Pancreas (tissue), 10 donors: ENCODE measurements around the gene NEK5. TPM values are rescaled to one million over a fixed set of nuclear protein-coding genes. Genes with fewer than 3 reads are reported as not detected.

ENCODE experiments used
- ATAC-seq, 4 donors: fragments of 200-7000 bp; cut with Tn5 transposase; one replicate each; pipeline versions ENCODE4 v1.8.0 to v1.9.1; 2020; ENCODE audit warnings: mild to moderate bottlenecking in 4 of 4, moderate library complexity in 4 of 4
- DNase-seq, 6 donors: peaks; one replicate each; pipeline ENCODE4 v3.0.0-alpha.2; 2020
- FAIRE-seq: peaks from 2 replicates; lab custom pipeline; 2012; peaks lifted over from hg19 to GRCh38; lab: Jason Lieb, UNC
- H3K27ac ChIP-seq, 4 donors: fragments of 200-600 bp; sonication (generic); 1 replicate in 3 of 4; 2 replicates in 1 of 4; pipeline versions ENCODE4 v1.5.0 to v1.8.0; 2020
- H3K27me3 ChIP-seq, 4 donors: fragments of 200-600 bp; one replicate each; pipeline ENCODE4 v1.8.0; 2021
- H3K36me3 ChIP-seq, 3 donors: fragments of 200-600 bp; sonication (generic) in 1 of 3; one replicate each; pipeline versions ENCODE4 v1.5.0 to v1.8.0; 2020 to 2021
- H3K4me1 ChIP-seq, 3 donors: fragments of 200-600 bp; one replicate each; pipeline ENCODE4 v1.8.0; 2021
- H3K4me3 ChIP-seq, 4 donors: fragments of 200-600 bp; sonication (generic) in 2 of 4; one replicate each; pipeline versions ENCODE4 v1.5.0 to v1.8.0; 2020 to 2021
- H3K9me3 ChIP-seq, 4 donors: fragments of 200-600 bp; one replicate each; pipeline ENCODE4 v1.8.0; 2021
- CTCF ChIP-seq, 4 donors: fragments of 200-600 bp; sonication (generic) in 3 of 4; IDR thresholded peaks; one replicate each; pipeline versions ENCODE4 v1.5.0 to v1.8.0; 2021; ENCODE audit warnings: antibody characterized with exemption in 4 of 4
- WGBS, 2 donors: extraction: QIAGEN DNeasy Blood & Tissue Kit; methylation state at CpG; one replicate each; pipeline ENCODE4 v1.1.7; 2013; 5-methylcytosine and 5-hydroxymethylcytosine counted together
- intact Hi-C, 3 donors: fragments of 100-400 bp; cut with DNase I; formaldehyde crosslinking; loops; one replicate each; pipeline versions ENCODE4 v1.11.1 to v1.14.2; 2022
- polyA plus RNA-seq, 2 donors: library from polyadenylated mRNA; stranded (reverse); fragments of 200-250 nt; gene quantifications; one replicate each; pipeline ENCODE4 v1.2.3, GENCODE V29; 2013
- total RNA-seq, 6 donors: library from RNA; stranded (reverse); fragmentation: NEBNext Ultra II Directional in 4 of 6; extraction: Animal tissue kit (Norgen Biotek cat#: 25700) in 4 of 6; gene quantifications; one replicate each; pipeline versions ENCODE4 v1.2.1 to v1.2.4, GENCODE V29; 2021 to 2023
- donor health status: healthy with polysubstance abuse.
- donor health status: DM: no; HTN: no; CAD: no; lungs with moderate emphysema.
- donor health status: DM: no; HTN: no; CAD: no.
- donor health status: control.
- donor health status: control.
- donor health status: Bipolar disorder and iron deficiency.
- donor health status: DM: yes; HTN: yes; CAD: no.
- donor health status: DM: no; HTN: no; CAD: no.
- donor health status: DM: no; HTN: no; CAD: no.
- donor health status: DM: yes; HTN: yes; CAD: no.

Gene NEK5
- total and polyA plus RNA-seq, 8 donors: 0.09 to 0.50 (median 0.19) TPM

- Histone ChIP-seq H3K4me3 (peak within 1 kb of the TSS; percentile 63 to 98 (median 82)), H3K27me3 (no peaks in the 10 kb centered on the region), H3K36me3 (no peaks in the 10 kb centered on the region), H3K4me1 (peaks cover 7 to 8% (median 8%) of the 10 kb centered on the region in 3 donors), H3K9me3 (no peaks in the 10 kb centered on the region), H3K27ac (peak within 1 kb of the TSS; percentile 28 to 67 (median 62))
- ATAC-seq (peak; percentile 15 to 37 (median 28)), DNase-seq (peak in 4 of 6 donors; percentile 18 to 46 (median 24)), FAIRE-seq (no peak)
- 5% methylated on average over 44 to 46 of the region's 46 CpGs for WGBS, 2 donors
- intact Hi-C loops: no loop called here
- no peak for TF ChIP-seq CTCF (IDR thresholded peaks at IDR 0.05)
Observed at GRCh38 chr13:52010890-52011631, 117.8 kb downstream of the NEK5 start, which contains the start of gene ATP7B. ATP7B (minus strand) TSS chr13:52011450; CDS start chr13:52011337, 113 bp downstream.

- no peak for TF ChIP-seq CTCF (IDR thresholded peaks at IDR 0.05)
- no peak overlapping the region for H3K4me3 ChIP-seq
- no peak overlapping the region for H3K27ac ChIP-seq
- no peaks in the 10 kb centered on the region for H3K36me3 ChIP-seq
- ATAC-seq: no peak
- H3K9me3 ChIP-seq: no peaks in the 10 kb centered on the region
- no peak for DNase-seq
- FAIRE-seq: no peak
- H3K4me1 ChIP-seq: peaks cover 7 to 8% (median 8%) of the 10 kb centered on the region in 3 donors
- no peaks in the 10 kb centered on the region for H3K27me3 ChIP-seq
- WGBS, 2 donors: 52 to 58% methylated on average over 6 of the region's 6 CpGs
- intact Hi-C loops: loop anchor here in 2 of 3 donors (10.0 kb wide), 1 partner anchor 115 kb away; the partner anchor contains the start of gene NEK5 (in 2 of the 2)
Observed at GRCh38 chr13:52009946-52010345, 118.9 kb downstream of the NEK5 start.

GRCh38 chr13:52006523-52007245 lies 122.2 kb downstream of the NEK5 start:
- Histone ChIP-seq H3K36me3 (no peaks in the 10 kb centered on the region), H3K4me3 (no peak overlapping the region), H3K4me1 (no peaks in the 10 kb centered on the region), H3K9me3 (no peaks in the 10 kb centered on the region), H3K27ac (no peak overlapping the region), H3K27me3 (no peaks in the 10 kb centered on the region)
- 81% methylated on average over 8 of the region's 8 CpGs for WGBS, 2 donors
- no peak for ATAC-seq
- no peak for DNase-seq
- no peak for TF ChIP-seq CTCF (IDR thresholded peaks at IDR 0.05)
- intact Hi-C loops: loop anchor here in 2 of 3 donors (10.0 kb wide), 1 partner anchor 118 kb away; the partner anchor contains the start of gene NEK5 (in 2 of the 2)
- no peak for FAIRE-seq

GRCh38 chr13:52005841-52006522 lies 122.9 kb downstream of the NEK5 start:
- Histone ChIP-seq H3K9me3 (no peaks in the 10 kb centered on the region), H3K4me3 (no peak overlapping the region), H3K4me1 (no peaks in the 10 kb centered on the region), H3K27me3 (no peaks in the 10 kb centered on the region), H3K27ac (no peak overlapping the region), H3K36me3 (no peaks in the 10 kb centered on the region)
- FAIRE-seq (no peak), DNase-seq (no peak), ATAC-seq (no peak)
- intact Hi-C loops: loop anchor here in 2 of 3 donors (10.0 kb wide), 1 partner anchor 119 kb away; the partner anchor contains the start of gene NEK5 (in 2 of the 2)
- 89 to 92% methylated on average over 13 of the region's 13 CpGs for WGBS, 2 donors
- TF ChIP-seq CTCF (IDR thresholded peaks at IDR 0.05): no peak
